H9 (cell line): ENCODE measurements around the gene GOLGA8S. TPM values are rescaled to one million over a fixed set of nuclear protein-coding genes. Genes with fewer than 3 reads are reported as not detected.

Experiments
- DNase-seq: peaks from one replicate; pipeline ENCODE4 v3.0.0-alpha.2; 2017
- H2AFZ ChIP-seq: one replicate; pipeline ENCODE4 v1.6.1; 2013; ENCODE audit warnings: mild to moderate bottlenecking, low read length, control low read depth, moderate library complexity
- H2AK5ac ChIP-seq: 2 replicates; pipeline ENCODE4 v1.6.1; 2013; ENCODE audit warnings: low read length, control low read depth, mixed read lengths; ENCODE audit not compliant: insufficient read length
- H2BK120ac ChIP-seq: one replicate; pipeline ENCODE4 v1.6.1; 2013; ENCODE audit warnings: low read depth, mild to moderate bottlenecking, low read length, control low read depth, inconsistent platforms; ENCODE audit not compliant: poor library complexity, severe bottlenecking
- H2BK12ac ChIP-seq: 2 replicates; pipeline ENCODE4 v1.6.1; 2013; ENCODE audit warnings: low read length, control low read depth, mixed read lengths, low read depth; ENCODE audit not compliant: insufficient read length
- H2BK15ac ChIP-seq: 2 replicates; pipeline ENCODE4 v1.6.1; 2013; ENCODE audit warnings: low read depth, low read length, control low read depth
- H2BK20ac ChIP-seq: one replicate; pipeline ENCODE4 v1.6.1; 2013; ENCODE audit warnings: low read depth, mild to moderate bottlenecking, low read length, control low read depth, inconsistent platforms; ENCODE audit not compliant: poor library complexity, severe bottlenecking
- H2BK5ac ChIP-seq: 2 replicates; pipeline ENCODE4 v1.6.1; 2013; ENCODE audit warnings: low read length, control low read depth, mixed read lengths; ENCODE audit not compliant: insufficient read length
- H3K14ac ChIP-seq: 2 replicates; pipeline ENCODE4 v1.6.1; 2013; ENCODE audit warnings: low read length, control low read depth; ENCODE audit not compliant: insufficient read depth
- H3K18ac ChIP-seq: 2 replicates; pipeline ENCODE4 v1.6.1; 2013; ENCODE audit warnings: low read depth, mild to moderate bottlenecking, mixed read lengths, low read length, control low read depth; ENCODE audit not compliant: insufficient read length
- H3K23ac ChIP-seq: 2 replicates; pipeline ENCODE4 v1.6.1; 2013; ENCODE audit warnings: low read length, control low read depth, mixed read lengths, low read depth; ENCODE audit not compliant: insufficient read length
- H3K23me2 ChIP-seq: 2 replicates; pipeline ENCODE4 v1.6.1; 2013; ENCODE audit warnings: low read depth, mild to moderate bottlenecking, mixed read lengths, low read length, control low read depth; ENCODE audit not compliant: insufficient read length, poor library complexity, severe bottlenecking
- H3K27ac ChIP-seq: 2 replicates; pipeline ENCODE4 v1.5.1; 2013; ENCODE audit warnings: low read length, control low read depth, mixed read lengths, low read depth; ENCODE audit not compliant: insufficient read length
- H3K27me3 ChIP-seq: 2 replicates; pipeline ENCODE4 v1.6.1; 2013; ENCODE audit warnings: low read length, control low read depth, inconsistent platforms; ENCODE audit not compliant: insufficient read depth
- H3K4ac ChIP-seq: 2 replicates; pipeline ENCODE4 v1.6.1; 2013; ENCODE audit warnings: low read depth, mild to moderate bottlenecking, control low read depth, inconsistent platforms, low read length, moderate library complexity
- H3K4me1 ChIP-seq: 2 replicates; pipeline ENCODE4 v1.6.1; 2013; ENCODE audit warnings: low read length, control low read depth, inconsistent platforms; ENCODE audit not compliant: insufficient read depth
- H3K4me2 ChIP-seq: 2 replicates; pipeline ENCODE4 v1.6.1; 2013; ENCODE audit warnings: low read length, control low read depth, mixed read lengths; ENCODE audit not compliant: insufficient read length, insufficient read depth
- H3K56ac ChIP-seq: 2 replicates; pipeline ENCODE4 v1.6.1; 2013; ENCODE audit warnings: low read depth, mild to moderate bottlenecking, mixed read lengths, low read length, control low read depth; ENCODE audit not compliant: insufficient read length
- H3K79me1 ChIP-seq: 2 replicates; pipeline ENCODE4 v1.6.1; 2013; ENCODE audit warnings: low read depth, mild to moderate bottlenecking, moderate library complexity, low read length, control low read depth, inconsistent platforms; ENCODE audit not compliant: insufficient read depth, poor library complexity, severe bottlenecking
- H3K79me2 ChIP-seq: 2 replicates; pipeline ENCODE4 v1.6.1; 2013; ENCODE audit warnings: low read length, control low read depth, inconsistent platforms; ENCODE audit not compliant: insufficient read depth
- H3K9ac ChIP-seq: 2 replicates; pipeline ENCODE4 v1.6.1; 2013; ENCODE audit warnings: low read length, control low read depth, mixed read lengths; ENCODE audit not compliant: insufficient read length; ENCODE audit errors: extremely low read depth
- H3K9me3 ChIP-seq: one replicate; pipeline ENCODE4 v1.6.1; 2013; ENCODE audit warnings: low read depth, low read length, inconsistent platforms; ENCODE audit not compliant: control insufficient read depth
- H3T11ph ChIP-seq: one replicate; pipeline ENCODE4 v1.6.1; 2013; ENCODE audit warnings: mild to moderate bottlenecking, low read length, control low read depth, inconsistent platforms
- H4K20me1 ChIP-seq: one replicate; pipeline ENCODE4 v1.6.1; 2013; ENCODE audit not compliant: control insufficient read depth, insufficient read length, insufficient read depth
- H4K5ac ChIP-seq: 2 replicates; pipeline ENCODE4 v1.6.1; 2013; ENCODE audit warnings: low read depth, mild to moderate bottlenecking, mixed read lengths, low read length, control low read depth; ENCODE audit not compliant: insufficient read length
- H4K8ac ChIP-seq: replicated peaks from 2 replicates; pipeline ENCODE4 v1.6.1; 2013; ENCODE audit warnings: low read length, control low read depth, mixed read lengths, low read depth; ENCODE audit not compliant: insufficient read length
- H4K91ac ChIP-seq: 2 replicates; pipeline ENCODE4 v1.6.1; 2013; ENCODE audit warnings: low read depth, mild to moderate bottlenecking, moderate library complexity, mixed read lengths, low read length, control low read depth; ENCODE audit not compliant: insufficient read length
- H3K27ac Mint-ChIP-seq, 3 experiments: 2 replicates in 2 of 3; 3 replicates in 1 of 3; pipeline ENCODE4 v1.8.0; 2020 to 2021; ENCODE audit warnings: mixed read lengths in 3 of 3, mild to moderate bottlenecking in 1 of 3, moderate library complexity in 1 of 3
- H3K27me3 Mint-ChIP-seq: 2 replicates; pipeline ENCODE4 v1.8.0; 2021; ENCODE audit warnings: low read depth, mild to moderate bottlenecking, moderate library complexity, mixed read lengths
- H3K36me3 Mint-ChIP-seq, 3 experiments: 2 replicates in 2 of 3; 3 replicates in 1 of 3; pipeline ENCODE4 v1.8.0; 2020 to 2021; ENCODE audit warnings: low read depth in 3 of 3, mixed read lengths in 3 of 3; ENCODE audit not compliant: insufficient read depth in 1 of 3
- H3K4me1 Mint-ChIP-seq, 2 experiments: 2 replicates each; pipeline ENCODE4 v1.8.0; 2020; ENCODE audit warnings: mixed read lengths in 2 of 2
- H3K4me3 Mint-ChIP-seq, 2 experiments: 2 replicates in 1 of 2; 3 replicates in 1 of 2; pipeline ENCODE4 v1.8.0; 2020 to 2021; ENCODE audit warnings: mild to moderate bottlenecking in 2 of 2, mixed read lengths in 2 of 2, moderate library complexity in 1 of 2
- H3K9me3 Mint-ChIP-seq, 2 experiments: 2 replicates in 1 of 2; 3 replicates in 1 of 2; pipeline ENCODE4 v1.8.0; 2020; ENCODE audit warnings: mild to moderate bottlenecking in 2 of 2, mixed read lengths in 2 of 2, moderate library complexity in 1 of 2
- total RNA-seq: library from RNA; stranded (reverse); gene quantifications from 2 replicates; pipeline ENCODE4 v1.2.1, GENCODE V29; 2021
- TF ChIP-seq, protein P1 (sequence below): fragments of 200-600 bp; sonication (generic); conservative IDR thresholded peaks from 3 replicates; pipeline ENCODE4 v1.8.0; 2021; ENCODE audit warnings: antibody characterized with exemption, mild to moderate bottlenecking

The GOLGA8S gene
- total RNA-seq, 1 experiment from 2014 or later: 0.07 TPM

DNA sequence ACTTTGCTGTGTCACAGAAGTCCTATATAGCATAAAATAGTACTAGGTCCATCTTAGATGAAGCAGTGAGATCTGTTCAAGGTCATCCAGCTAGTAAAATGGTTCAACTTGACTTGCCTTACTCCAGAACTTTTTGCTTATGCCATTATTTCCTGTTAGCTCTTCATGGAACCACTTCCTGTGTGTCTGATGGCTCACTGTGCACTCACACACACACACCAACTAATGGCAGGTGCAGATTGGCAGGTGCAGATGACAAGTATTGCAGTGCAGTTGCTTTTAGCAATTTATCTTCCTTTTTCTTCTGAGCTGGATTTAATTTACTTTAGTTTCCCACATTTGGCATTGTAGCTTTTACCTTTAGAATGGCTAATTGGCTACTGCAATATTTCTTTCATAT is 29.8 kb downstream of the GOLGA8S start:
- no peaks in the 10 kb centered on the region for H4K20me1 ChIP-seq
- no peak overlapping the region for H4K8ac ChIP-seq
- H2AFZ ChIP-seq: no peak overlapping the region
- no peak overlapping the region for H2BK15ac ChIP-seq
- H3K14ac ChIP-seq: no peak overlapping the region
- no peaks in the 10 kb centered on the region for H3K4me1 ChIP-seq
- peaks cover 0 to 3% (median 0%) of the 10 kb centered on the region in 3 experiments; a peak in 4 of 7 replicates for H3K36me3 Mint-ChIP-seq
- H3K9me3 ChIP-seq: peaks cover 53% of the 10 kb centered on the region
- no peak overlapping the region for H3K4me3 Mint-ChIP-seq
- TF ChIP-seq, protein P1, sequence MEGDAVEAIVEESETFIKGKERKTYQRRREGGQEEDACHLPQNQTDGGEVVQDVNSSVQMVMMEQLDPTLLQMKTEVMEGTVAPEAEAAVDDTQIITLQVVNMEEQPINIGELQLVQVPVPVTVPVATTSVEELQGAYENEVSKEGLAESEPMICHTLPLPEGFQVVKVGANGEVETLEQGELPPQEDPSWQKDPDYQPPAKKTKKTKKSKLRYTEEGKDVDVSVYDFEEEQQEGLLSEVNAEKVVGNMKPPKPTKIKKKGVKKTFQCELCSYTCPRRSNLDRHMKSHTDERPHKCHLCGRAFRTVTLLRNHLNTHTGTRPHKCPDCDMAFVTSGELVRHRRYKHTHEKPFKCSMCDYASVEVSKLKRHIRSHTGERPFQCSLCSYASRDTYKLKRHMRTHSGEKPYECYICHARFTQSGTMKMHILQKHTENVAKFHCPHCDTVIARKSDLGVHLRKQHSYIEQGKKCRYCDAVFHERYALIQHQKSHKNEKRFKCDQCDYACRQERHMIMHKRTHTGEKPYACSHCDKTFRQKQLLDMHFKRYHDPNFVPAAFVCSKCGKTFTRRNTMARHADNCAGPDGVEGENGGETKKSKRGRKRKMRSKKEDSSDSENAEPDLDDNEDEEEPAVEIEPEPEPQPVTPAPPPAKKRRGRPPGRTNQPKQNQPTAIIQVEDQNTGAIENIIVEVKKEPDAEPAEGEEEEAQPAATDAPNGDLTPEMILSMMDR: no peak
- no peak overlapping the region for H2AK5ac ChIP-seq
- H3K4me2 ChIP-seq: no peak overlapping the region
- no peaks in the 10 kb centered on the region for H3K23me2 ChIP-seq
- no peak overlapping the region for H2BK20ac ChIP-seq
- no peak overlapping the region for H2BK12ac ChIP-seq
- H3K27ac Mint-ChIP-seq: no peak overlapping the region
- peaks cover 0 to 2% of the 10 kb centered on the region in 2 experiments; a peak in 1 of 4 replicates for H3K4me1 Mint-ChIP-seq
- no peak overlapping the region for H3K27ac ChIP-seq
- H3K23ac ChIP-seq: no peak overlapping the region
- no peak overlapping the region for H3K4ac ChIP-seq
- no peak overlapping the region for H3K18ac ChIP-seq
- no peaks in the 10 kb centered on the region for H3K27me3 ChIP-seq
- no peaks in the 10 kb centered on the region for H3K79me2 ChIP-seq
- no peak overlapping the region for H2BK120ac ChIP-seq
- no peak overlapping the region for H3K9ac ChIP-seq
- H2BK5ac ChIP-seq: no peak overlapping the region
- no peak overlapping the region for H3T11ph ChIP-seq
- peaks cover 62 to 70% of the 10 kb centered on the region in 2 experiments for H3K9me3 Mint-ChIP-seq
- no peak overlapping the region for H4K5ac ChIP-seq
- H4K91ac ChIP-seq: no peak overlapping the region
- no peaks in the 10 kb centered on the region for H3K79me1 ChIP-seq
- DNase-seq: no peak
- H3K56ac ChIP-seq: no peak overlapping the region
- H3K27me3 Mint-ChIP-seq: no peaks in the 10 kb centered on the region
